Effector memory CD8-positive, alpha-beta T cell (primary cell): ENCODE data around the gene FAM221B.
A peak's percentile ranks its signal among the peaks of the same experiment; 100 is the strongest.

Experiments used
- ATAC-seq: fragments of 150-1000 bp; cut with Tn5 transposase; replicated peaks from 2 replicates; pipeline ENCODE4 v1.10.0; 2021; ENCODE audit warnings: mild to moderate bottlenecking, moderate library complexity
- DNase-seq, 3 experiments: peaks; one replicate each; pipeline ENCODE4 v3.0.0; 2021
- H3K27ac Mint-ChIP-seq, 2 donors: one replicate each; pipeline ENCODE4 v1.8.0; 2022; ENCODE audit warnings: mild to moderate bottlenecking in 2 of 2, mixed read lengths in 2 of 2, moderate library complexity in 2 of 2
- H3K27me3 Mint-ChIP-seq, 2 donors: one replicate each; pipeline ENCODE4 v1.8.0; 2022; ENCODE audit warnings: mixed read lengths in 2 of 2
- H3K36me3 Mint-ChIP-seq: one replicate; pipeline ENCODE4 v1.8.0; 2022; ENCODE audit warnings: mild to moderate bottlenecking, moderate library complexity, mixed read lengths; ENCODE audit not compliant: insufficient read depth
- H3K4me1 Mint-ChIP-seq, 2 donors: one replicate each; pipeline ENCODE4 v1.8.0; 2022; ENCODE audit warnings: low read depth in 2 of 2, mixed read lengths in 2 of 2
- H3K4me3 Mint-ChIP-seq, 2 donors: one replicate each; pipeline ENCODE4 v1.8.0; 2022; ENCODE audit warnings: mild to moderate bottlenecking in 2 of 2, mixed read lengths in 2 of 2, moderate library complexity in 2 of 2
- H3K9me3 Mint-ChIP-seq, 2 donors: one replicate each; pipeline ENCODE4 v1.8.0; 2022; ENCODE audit warnings: mixed read lengths in 2 of 2

FAM221B gene

GRCh38 chr9:35783418-35783817 lies 45.1 kb downstream of the FAM221B start:
- Mint-ChIP-seq H3K4me3 (no peak overlapping the region), H3K9me3 (no peaks in the 10 kb centered on the region), H3K36me3 (peaks cover 13% of the 10 kb centered on the region), H3K27me3 (no peaks in the 10 kb centered on the region), H3K27ac (no peak overlapping the region), H3K4me1 (peaks cover 0 to 3% of the 10 kb centered on the region in 2 donors)
- DNase-seq = no peak
- no peak for ATAC-seq

GRCh38 chr9:35781066-35781465 lies 47.5 kb downstream of the FAM221B start:
- Mint-ChIP-seq H3K27ac (peak overlapping the region in 1 of 2 donors; percentile 17), H3K36me3 (no peaks in the 10 kb centered on the region), H3K27me3 (no peaks in the 10 kb centered on the region), H3K9me3 (no peaks in the 10 kb centered on the region), H3K4me3 (no peak overlapping the region), H3K4me1 (peaks cover 0 to 3% of the 10 kb centered on the region in 2 donors)
- DNase-seq (no peak), ATAC-seq (no peak)

DNA sequence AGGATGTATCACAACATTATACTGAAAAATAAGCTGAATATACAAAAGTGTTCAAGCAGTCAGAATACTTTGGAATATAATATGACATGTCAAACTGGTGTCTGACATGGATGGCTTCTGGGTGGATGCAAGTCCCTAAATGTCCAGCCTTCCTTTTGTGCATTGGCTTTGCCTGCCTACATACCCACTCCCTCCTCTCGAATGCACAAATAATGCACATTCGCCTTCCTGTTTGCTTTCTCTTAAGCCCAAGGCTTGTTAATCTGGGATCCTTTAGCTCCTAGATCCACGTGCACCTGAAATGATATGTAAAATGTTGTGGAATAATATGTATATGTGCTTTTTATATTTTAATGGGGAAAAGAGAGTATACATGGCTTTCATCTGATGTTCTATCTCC lies 50.0 kb downstream of the FAM221B start:
- peaks cover 0 to 3% of the 10 kb centered on the region in 2 donors for H3K4me1 Mint-ChIP-seq
- ATAC-seq (no peak), DNase-seq (no peak)
- H3K27me3 Mint-ChIP-seq = no peaks in the 10 kb centered on the region
- no peak overlapping the region for H3K27ac Mint-ChIP-seq
- no peak overlapping the region for H3K4me3 Mint-ChIP-seq
- H3K9me3 Mint-ChIP-seq = no peaks in the 10 kb centered on the region
- H3K36me3 Mint-ChIP-seq = no peaks in the 10 kb centered on the region

- no peak for DNase-seq
- no peak overlapping the region for H3K4me3 Mint-ChIP-seq
- H3K9me3 Mint-ChIP-seq = no peaks in the 10 kb centered on the region
- H3K27ac Mint-ChIP-seq = no peak overlapping the region
- H3K4me1 Mint-ChIP-seq = peaks cover 0 to 1% of the 10 kb centered on the region in 2 donors
- no peaks in the 10 kb centered on the region for H3K36me3 Mint-ChIP-seq
- ATAC-seq = no peak
- no peaks in the 10 kb centered on the region for H3K27me3 Mint-ChIP-seq
These were observed 52.5 kb downstream of the FAM221B start for GRCh38 chr9:35776018-35776417.

DNA sequence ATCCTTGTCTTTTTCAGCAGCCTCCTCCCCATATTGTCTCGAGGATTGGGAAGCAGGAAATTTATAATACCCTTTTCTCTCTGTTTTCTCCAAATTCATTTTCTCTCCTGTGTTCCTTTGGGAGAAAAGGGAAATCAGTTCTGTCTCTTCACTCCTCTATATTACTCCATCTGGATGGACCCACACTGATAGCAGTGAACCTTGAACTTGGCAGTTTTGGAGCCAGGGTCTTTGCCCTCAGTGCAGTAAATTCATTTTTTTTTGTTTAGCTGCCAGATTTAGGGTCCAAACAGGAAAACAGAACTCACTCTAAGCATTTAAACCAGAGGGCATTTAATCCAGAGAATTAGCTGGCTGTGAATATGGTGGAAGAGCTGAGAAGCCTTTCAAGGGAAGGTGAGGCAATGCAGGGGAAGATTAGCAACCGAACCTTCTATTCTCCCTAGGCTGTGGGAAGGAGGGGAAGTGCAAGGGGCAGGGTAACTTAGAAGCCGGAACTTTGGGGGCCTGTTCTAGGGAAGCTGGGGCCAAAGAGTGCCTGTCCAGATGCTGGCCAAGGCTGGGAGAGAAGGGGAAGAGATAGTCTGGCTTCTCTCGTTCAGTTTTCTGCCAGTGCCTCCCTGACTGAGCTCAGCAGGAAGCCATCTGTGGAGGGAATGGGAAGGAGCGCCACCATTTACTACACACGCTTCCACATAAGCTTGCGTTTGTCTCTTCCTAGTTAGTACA lies 53.5 kb downstream of the FAM221B start:
- no peak overlapping the region for H3K27ac Mint-ChIP-seq
- no peaks in the 10 kb centered on the region for H3K4me1 Mint-ChIP-seq

GRCh38 chr9:35771943-35772342 lies 56.6 kb downstream of the FAM221B start:
- no peak overlapping the region for H3K4me3 Mint-ChIP-seq
- H3K27ac Mint-ChIP-seq = no peak overlapping the region
- H3K9me3 Mint-ChIP-seq = no peaks in the 10 kb centered on the region
- no peak for ATAC-seq
- H3K36me3 Mint-ChIP-seq = no peaks in the 10 kb centered on the region
- no peaks in the 10 kb centered on the region for H3K4me1 Mint-ChIP-seq
- DNase-seq = no peak
- H3K27me3 Mint-ChIP-seq = no peaks in the 10 kb centered on the region

More for the DNA sequence above, 53.5 kb downstream of the FAM221B start:
- Mint-ChIP-seq H3K36me3 (no peaks in the 10 kb centered on the region), H3K9me3 (no peaks in the 10 kb centered on the region), H3K27me3 (no peaks in the 10 kb centered on the region), H3K4me3 (no peak overlapping the region)
- DNase-seq = no peak
- ATAC-seq = no peak

DNA sequence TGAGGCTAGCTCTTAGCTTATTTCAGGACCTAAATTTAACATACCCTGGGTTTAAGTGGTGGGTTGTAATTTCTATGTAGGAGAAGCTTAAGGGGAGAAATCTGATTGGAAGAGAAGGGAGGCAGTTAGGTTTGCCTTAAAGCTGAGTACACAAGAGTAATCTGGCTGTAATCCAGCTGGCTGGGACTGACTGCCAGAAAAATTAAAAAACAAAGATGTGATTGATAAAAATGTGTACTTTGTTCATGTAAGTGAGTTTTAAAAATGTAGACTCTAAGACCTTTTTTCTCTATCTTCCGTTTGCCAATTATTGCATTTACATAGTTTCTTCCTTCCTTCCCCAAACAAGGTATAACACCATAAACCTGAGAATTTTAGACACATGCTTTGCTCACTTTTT lies 57.0 kb downstream of the FAM221B start:
- Mint-ChIP-seq H3K4me3 (no peak overlapping the region), H3K36me3 (no peaks in the 10 kb centered on the region), H3K4me1 (no peaks in the 10 kb centered on the region), H3K27me3 (no peaks in the 10 kb centered on the region), H3K27ac (no peak overlapping the region), H3K9me3 (no peaks in the 10 kb centered on the region)
- DNase-seq (no peak), ATAC-seq (no peak)

DNA sequence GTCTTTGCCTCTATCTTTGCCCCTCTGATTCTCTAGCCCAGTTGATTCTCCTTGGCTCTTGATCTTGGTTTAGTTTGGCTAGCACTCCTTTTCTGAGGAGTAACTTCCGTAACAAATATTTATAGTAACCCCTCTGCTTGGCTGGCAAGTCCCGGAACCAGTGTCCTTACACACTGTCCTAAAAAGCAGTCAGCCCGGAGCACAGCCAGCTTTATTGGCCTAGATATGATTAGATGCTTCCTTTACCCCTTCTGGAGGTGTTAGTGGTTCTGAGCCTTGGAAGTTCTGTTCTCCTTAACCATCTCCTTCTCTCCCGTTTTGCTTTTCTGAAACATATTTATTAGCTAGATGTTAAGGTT lies 57.5 kb downstream of the FAM221B start:
- H3K9me3 Mint-ChIP-seq = no peaks in the 10 kb centered on the region

DNA sequence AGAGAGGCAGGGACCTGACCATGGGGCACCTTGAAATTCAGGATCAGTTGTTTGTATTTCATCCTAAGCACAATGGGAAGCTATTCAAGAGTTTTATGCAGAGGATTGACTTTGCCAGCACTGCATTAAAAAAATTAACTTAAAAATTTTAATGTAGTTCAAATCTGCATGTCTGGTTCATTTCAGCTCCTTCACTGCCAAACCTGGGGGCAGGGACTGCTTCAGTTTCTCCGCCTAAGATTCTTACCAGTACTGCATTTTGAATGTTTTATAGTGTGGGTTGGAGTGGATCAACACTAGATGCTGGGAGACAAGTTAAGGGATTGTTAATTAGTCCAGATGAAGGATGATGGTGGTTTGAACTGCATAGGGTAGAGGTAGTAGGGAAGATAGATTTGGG lies 58.8 kb downstream of the FAM221B start:
- Mint-ChIP-seq H3K27me3 (no peaks in the 10 kb centered on the region), H3K4me1 (no peaks in the 10 kb centered on the region), H3K36me3 (no peaks in the 10 kb centered on the region), H3K27ac (no peak overlapping the region), H3K9me3 (no peaks in the 10 kb centered on the region), H3K4me3 (no peak overlapping the region)
- DNase-seq (no peak), ATAC-seq (no peak)

More for the DNA sequence above, 57.5 kb downstream of the FAM221B start:
- DNase-seq (no peak), ATAC-seq (no peak)
- Mint-ChIP-seq H3K4me3 (no peak overlapping the region), H3K4me1 (no peaks in the 10 kb centered on the region), H3K27me3 (no peaks in the 10 kb centered on the region), H3K27ac (no peak overlapping the region), H3K36me3 (no peaks in the 10 kb centered on the region)

GRCh38 chr9:35767458-35767857 lies 61.1 kb downstream of the FAM221B start:
- DNase-seq (no peak), ATAC-seq (no peak)
- Mint-ChIP-seq H3K4me3 (no peak overlapping the region), H3K27ac (no peak overlapping the region), H3K27me3 (no peaks in the 10 kb centered on the region), H3K36me3 (peaks cover 3% of the 10 kb centered on the region), H3K9me3 (no peaks in the 10 kb centered on the region), H3K4me1 (peaks cover 0 to 3% of the 10 kb centered on the region in 2 donors)

DNA sequence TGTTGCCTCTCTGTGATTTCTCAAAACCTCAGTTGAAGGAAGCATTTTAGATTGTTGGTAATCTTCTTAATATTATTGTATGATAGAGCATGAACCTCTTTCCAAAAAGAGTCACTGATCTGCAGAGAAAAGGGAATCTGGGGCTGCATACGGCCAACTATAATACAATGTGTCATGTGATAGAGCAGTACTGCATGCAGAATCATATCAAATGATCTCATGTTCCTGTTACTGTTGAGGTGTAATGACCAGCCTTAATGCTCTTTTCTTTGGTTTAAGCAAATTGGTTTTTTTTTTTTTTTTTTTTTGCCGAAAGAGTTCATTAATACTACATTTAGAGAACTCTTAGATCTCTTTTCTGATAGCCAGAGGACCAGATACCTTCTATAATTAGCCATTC lies 61.5 kb downstream of the FAM221B start:
- DNase-seq (no peak), ATAC-seq (no peak)
- no peak overlapping the region for H3K27ac Mint-ChIP-seq
- H3K4me3 Mint-ChIP-seq = no peak overlapping the region
- H3K36me3 Mint-ChIP-seq = peaks cover 3% of the 10 kb centered on the region
- peaks cover 0 to 3% of the 10 kb centered on the region in 2 donors for H3K4me1 Mint-ChIP-seq
- H3K27me3 Mint-ChIP-seq = no peaks in the 10 kb centered on the region
- H3K9me3 Mint-ChIP-seq = no peaks in the 10 kb centered on the region
